ENCODE measurements around the gene CAP1.
"Not testable (repeated sequence)": the region's sequence is repeated elsewhere in the genome, so short reads cannot be mapped to it uniquely, and the experiment has no call there.

CAP1 gene

GRCh38 chr1:40003156-40004093, 37.1 kb upstream of the CAP1 start:
- H3K4me3 ChIP-seq (ENCODE audit: control insufficient read depth, low read depth, low read length): no peak overlapping the region
- DNase-seq (ENCODE audit: low read depth): no peak
- TF ChIP-seq CTCF (conservative IDR thresholded peaks at IDR 0.05; ENCODE audit: control insufficient read depth, insufficient read depth, low read depth, low read length): no peak

GRCh38 chr1:40004857-40005256, 35.7 kb upstream of the CAP1 start:
- TF ChIP-seq CTCF (conservative IDR thresholded peaks at IDR 0.05; ENCODE audit: control insufficient read depth, insufficient read depth, low read depth, low read length): no peak
- DNase-seq (ENCODE audit: low read depth): no peak
- no peak overlapping the region for H3K4me3 ChIP-seq (ENCODE audit: control insufficient read depth, low read depth, low read length)

- not testable (repeated sequence) for DNase-seq (ENCODE audit: low read depth); H3K4me3 ChIP-seq (ENCODE audit: control insufficient read depth, low read depth, low read length)
Measured at GRCh38 chr1:40007481-40008034, 33.0 kb upstream of the CAP1 start.

GRCh38 chr1:40011198-40011597, 29.3 kb upstream of the CAP1 start:
- DNase-seq (ENCODE audit: low read depth): no peak
- TF ChIP-seq CTCF (conservative IDR thresholded peaks at IDR 0.05; ENCODE audit: control insufficient read depth, insufficient read depth, low read depth, low read length): no peak
- H3K4me3 ChIP-seq (ENCODE audit: control insufficient read depth, low read depth, low read length): no peak overlapping the region

GRCh38 chr1:40014253-40014706, 26.2 kb upstream of the CAP1 start:
- no peak for TF ChIP-seq CTCF (conservative IDR thresholded peaks at IDR 0.05; ENCODE audit: control insufficient read depth, insufficient read depth, low read depth, low read length)
- no peak for DNase-seq (ENCODE audit: low read depth)
- H3K4me3 ChIP-seq (ENCODE audit: control insufficient read depth, low read depth, low read length): no peak overlapping the region

GRCh38 chr1:40014812-40015594, 25.5 kb upstream of the CAP1 start:
- no peak overlapping the region for H3K4me3 ChIP-seq (ENCODE audit: control insufficient read depth, low read depth, low read length)
- no peak for TF ChIP-seq CTCF (conservative IDR thresholded peaks at IDR 0.05; ENCODE audit: control insufficient read depth, insufficient read depth, low read depth, low read length)
- peak; percentile 93 for DNase-seq (ENCODE audit: low read depth)
